Endothelial cell (in vitro differentiated cells): ENCODE measurements around the gene CHN2. TPM values are rescaled to one million over a fixed set of nuclear protein-coding genes. Genes with fewer than 3 reads are reported as not detected.

ENCODE experiments used
- DNase-seq: peaks from one replicate; pipeline ENCODE4 v3.0.0; 2021; ENCODE audit warnings: low spot score
- H3K27ac Mint-ChIP-seq: one replicate; pipeline ENCODE4 v1.8.0; 2021; ENCODE audit warnings: mixed read lengths, inconsistent platforms; ENCODE audit not compliant: unreplicated experiment
- H3K27me3 Mint-ChIP-seq: one replicate; pipeline ENCODE4 v1.8.0; 2021; ENCODE audit warnings: mild to moderate bottlenecking, moderate library complexity, mixed read lengths, inconsistent platforms; ENCODE audit not compliant: unreplicated experiment
- H3K36me3 Mint-ChIP-seq: one replicate; pipeline ENCODE4 v1.8.0; 2021; ENCODE audit warnings: mild to moderate bottlenecking, low read depth, mixed read lengths, inconsistent platforms; ENCODE audit not compliant: unreplicated experiment
- H3K4me1 Mint-ChIP-seq: one replicate; pipeline ENCODE4 v1.8.0; 2021; ENCODE audit warnings: mild to moderate bottlenecking, mixed read lengths, inconsistent platforms; ENCODE audit not compliant: unreplicated experiment
- H3K4me3 Mint-ChIP-seq: one replicate; pipeline ENCODE4 v1.8.0; 2021; ENCODE audit warnings: mild to moderate bottlenecking, mixed read lengths, inconsistent platforms; ENCODE audit not compliant: unreplicated experiment
- H3K9me3 Mint-ChIP-seq: one replicate; pipeline ENCODE4 v1.8.0; 2021; ENCODE audit warnings: mixed read lengths, inconsistent platforms; ENCODE audit not compliant: unreplicated experiment
- CTCF ChIP-seq: fragments of 200-600 bp; sonication (generic); IDR thresholded peaks from one replicate; pipeline ENCODE4 v1.5.0; 2021; ENCODE audit warnings: antibody characterized with exemption; ENCODE audit not compliant: unreplicated experiment
- total RNA-seq: library from RNA; stranded (reverse); fragmentation: NEBNext Ultra II Directional; extraction: Animal tissue kit (Norgen Biotek cat#: 25700); gene quantifications from one replicate; pipeline ENCODE4 v1.2.1, GENCODE V29; 2021; ENCODE audit not compliant: unreplicated experiment

Gene CHN2
- total RNA-seq, 1 donor from 2014 or later: 3.4 TPM

DNA sequence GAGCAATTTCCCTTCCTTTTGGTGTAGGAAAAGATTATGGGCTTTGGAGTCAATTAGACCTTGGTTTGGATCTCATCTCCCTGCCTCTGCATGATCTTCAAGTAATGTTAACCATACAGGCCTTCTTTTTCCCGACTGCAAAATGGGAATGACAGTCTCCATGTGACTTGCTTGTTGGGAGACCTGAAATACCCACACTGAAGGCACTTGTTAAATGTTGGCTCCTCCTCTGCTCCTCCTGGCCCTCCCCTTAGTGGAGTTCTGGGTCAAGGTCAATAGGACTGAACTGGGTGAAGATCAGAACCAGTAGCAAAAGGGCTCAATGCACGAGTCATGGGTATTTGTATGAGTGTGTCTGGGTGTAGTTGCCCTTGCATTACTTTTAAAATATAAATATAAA lies 189.7 kb downstream of the CHN2 start:
- Mint-ChIP-seq H3K36me3 (no peaks in the 10 kb centered on the region), H3K27me3 (no peaks in the 10 kb centered on the region), H3K4me1 (no peaks in the 10 kb centered on the region), H3K27ac (no peak overlapping the region), H3K9me3 (no peaks in the 10 kb centered on the region), H3K4me3 (no peak overlapping the region)
- no peak for TF ChIP-seq CTCF
- DNase-seq: no peak

GRCh38 chr7:29385214-29385814 lies 190.7 kb downstream of the CHN2 start:
- Mint-ChIP-seq H3K27ac (no peak overlapping the region), H3K4me3 (no peak overlapping the region), H3K4me1 (no peaks in the 10 kb centered on the region), H3K9me3 (no peaks in the 10 kb centered on the region), H3K27me3 (no peaks in the 10 kb centered on the region), H3K36me3 (no peaks in the 10 kb centered on the region)
- TF ChIP-seq CTCF: no peak
- DNase-seq: no peak

- H3K27me3 Mint-ChIP-seq: no peaks in the 10 kb centered on the region
- H3K9me3 Mint-ChIP-seq: no peaks in the 10 kb centered on the region
- H3K4me3 Mint-ChIP-seq: no peak overlapping the region
- no peaks in the 10 kb centered on the region for H3K36me3 Mint-ChIP-seq
- TF ChIP-seq CTCF: no peak
- H3K27ac Mint-ChIP-seq: no peak overlapping the region
- DNase-seq: no peak
- no peaks in the 10 kb centered on the region for H3K4me1 Mint-ChIP-seq
Observed at GRCh38 chr7:29386196-29386765, 191.7 kb downstream of the CHN2 start.

GRCh38 chr7:29391262-29391661 lies 196.7 kb downstream of the CHN2 start:
- Mint-ChIP-seq H3K27ac (no peak overlapping the region), H3K9me3 (no peaks in the 10 kb centered on the region), H3K36me3 (no peaks in the 10 kb centered on the region), H3K4me1 (no peaks in the 10 kb centered on the region), H3K4me3 (no peak overlapping the region), H3K27me3 (peaks cover 1% of the 10 kb centered on the region)
- TF ChIP-seq CTCF: no peak
- DNase-seq: no peak

- no peak for DNase-seq
Observed at GRCh38 chr7:29394321-29394720, 199.7 kb downstream of the CHN2 start.

More at GRCh38 chr7:29394321-29394720, 199.7 kb downstream of the CHN2 start:
- Mint-ChIP-seq H3K36me3 (no peaks in the 10 kb centered on the region), H3K4me3 (no peak overlapping the region), H3K9me3 (no peaks in the 10 kb centered on the region), H3K4me1 (peaks cover 10% of the 10 kb centered on the region), H3K27ac (no peak overlapping the region), H3K27me3 (peaks cover 3% of the 10 kb centered on the region)
- TF ChIP-seq CTCF: no peak
